OCI-LY1 (cell line): Measurements from ENCODE around the gene HP.

Source experiments
- EZH2 ChIP-seq: fragments of 200-600 bp; sonication (generic), shearing (Covaris generic); IDR thresholded peaks from 2 replicates; pipeline ENCODE4 v1.8.0; 2017; ENCODE audit warnings: borderline replicate concordance, mixed run types, mild to moderate bottlenecking, antibody characterized with exemption, low read length, moderate library complexity, mixed read lengths
- TF ChIP-seq, protein P1 (sequence below): fragments of 200-600 bp; sonication (generic), shearing (Covaris generic); IDR thresholded peaks from 2 replicates; pipeline ENCODE4 v1.5.1; 2017; ENCODE audit warnings: mild to moderate bottlenecking, antibody characterized with exemption, low read length, moderate library complexity, mixed read lengths

GRCh38 chr16:72092832-72093447, 38.6 kb downstream of the HP start:
- TF ChIP-seq, protein P1, sequence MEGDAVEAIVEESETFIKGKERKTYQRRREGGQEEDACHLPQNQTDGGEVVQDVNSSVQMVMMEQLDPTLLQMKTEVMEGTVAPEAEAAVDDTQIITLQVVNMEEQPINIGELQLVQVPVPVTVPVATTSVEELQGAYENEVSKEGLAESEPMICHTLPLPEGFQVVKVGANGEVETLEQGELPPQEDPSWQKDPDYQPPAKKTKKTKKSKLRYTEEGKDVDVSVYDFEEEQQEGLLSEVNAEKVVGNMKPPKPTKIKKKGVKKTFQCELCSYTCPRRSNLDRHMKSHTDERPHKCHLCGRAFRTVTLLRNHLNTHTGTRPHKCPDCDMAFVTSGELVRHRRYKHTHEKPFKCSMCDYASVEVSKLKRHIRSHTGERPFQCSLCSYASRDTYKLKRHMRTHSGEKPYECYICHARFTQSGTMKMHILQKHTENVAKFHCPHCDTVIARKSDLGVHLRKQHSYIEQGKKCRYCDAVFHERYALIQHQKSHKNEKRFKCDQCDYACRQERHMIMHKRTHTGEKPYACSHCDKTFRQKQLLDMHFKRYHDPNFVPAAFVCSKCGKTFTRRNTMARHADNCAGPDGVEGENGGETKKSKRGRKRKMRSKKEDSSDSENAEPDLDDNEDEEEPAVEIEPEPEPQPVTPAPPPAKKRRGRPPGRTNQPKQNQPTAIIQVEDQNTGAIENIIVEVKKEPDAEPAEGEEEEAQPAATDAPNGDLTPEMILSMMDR, result no peak
- TF ChIP-seq EZH2, result no peak
